NCI-H446 treated with DMSO at 0.1 percent for 48 hours (cell line): ENCODE measurements around the gene TRMT2A.

Experiments
- DNase-seq: peaks from one replicate; lab custom pipeline; 2025; lab: John Stamatoyannopoulos, UW

Gene TRMT2A

GRCh38 chr22:20106205-20106848 is 10.7 kb downstream of the TRMT2A start:
- no peak for DNase-seq

DNA sequence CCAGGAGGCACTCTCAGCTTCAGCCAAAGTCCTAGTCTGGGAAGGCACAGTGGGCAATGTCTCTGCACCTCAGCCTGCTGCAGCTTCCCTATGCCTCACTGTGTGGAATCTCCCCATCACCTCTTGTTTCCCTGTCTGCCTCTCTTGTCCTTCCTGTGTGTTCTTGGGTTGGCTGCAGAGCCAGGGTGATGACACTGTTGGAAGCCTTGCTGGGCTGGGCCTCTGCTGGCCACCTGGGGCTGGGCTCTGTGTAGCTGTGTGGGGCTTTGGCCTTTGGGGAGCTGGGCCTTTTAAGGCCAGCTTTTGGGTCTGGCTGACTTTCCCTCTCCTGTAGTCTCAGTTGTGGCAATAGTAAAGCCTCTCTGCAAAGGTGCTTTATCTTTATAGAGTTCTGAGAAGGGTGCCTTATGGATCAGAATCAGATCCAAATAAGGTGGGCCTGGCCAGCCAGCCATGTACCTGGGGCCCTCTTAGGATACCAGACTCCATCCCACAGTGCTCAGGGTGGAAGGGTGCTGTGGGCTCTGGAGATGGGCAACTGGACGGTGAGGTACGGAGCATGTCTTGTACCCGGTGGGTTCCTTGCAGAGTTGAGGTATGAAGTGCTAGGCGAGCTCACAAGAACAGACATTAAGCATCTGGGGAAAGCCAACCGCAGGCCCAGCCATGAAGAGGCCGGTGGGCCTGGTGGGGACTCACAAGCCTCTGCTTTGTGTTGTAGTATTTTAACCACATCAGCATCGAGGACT is 11.4 kb downstream of the TRMT2A start:
- no peak for DNase-seq

- DNase-seq = no peak
These were observed 14.7 kb downstream of the TRMT2A start for GRCh38 chr22:20102203-20102780.

DNA sequence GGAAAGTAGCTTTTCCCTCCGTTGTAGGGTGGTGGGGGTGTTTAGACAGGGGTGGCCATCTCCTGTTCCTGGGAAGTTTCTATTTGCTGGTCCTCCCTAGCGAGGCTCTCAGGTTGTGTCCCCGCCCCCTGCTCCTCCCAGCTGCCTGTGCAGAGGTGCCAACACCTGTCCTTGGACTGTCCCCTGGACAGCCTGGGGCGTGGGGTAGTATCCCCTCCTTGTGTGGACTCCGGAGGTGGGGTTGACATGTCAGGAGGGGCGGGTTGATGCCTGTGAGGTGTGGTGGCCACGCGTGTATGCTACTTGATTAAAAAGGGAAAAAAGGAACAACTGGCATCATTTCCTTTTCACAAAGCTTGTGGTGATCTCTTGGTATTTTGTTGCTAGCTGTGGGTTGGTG is 15.4 kb downstream of the TRMT2A start:
- DNase-seq = no peak

DNA sequence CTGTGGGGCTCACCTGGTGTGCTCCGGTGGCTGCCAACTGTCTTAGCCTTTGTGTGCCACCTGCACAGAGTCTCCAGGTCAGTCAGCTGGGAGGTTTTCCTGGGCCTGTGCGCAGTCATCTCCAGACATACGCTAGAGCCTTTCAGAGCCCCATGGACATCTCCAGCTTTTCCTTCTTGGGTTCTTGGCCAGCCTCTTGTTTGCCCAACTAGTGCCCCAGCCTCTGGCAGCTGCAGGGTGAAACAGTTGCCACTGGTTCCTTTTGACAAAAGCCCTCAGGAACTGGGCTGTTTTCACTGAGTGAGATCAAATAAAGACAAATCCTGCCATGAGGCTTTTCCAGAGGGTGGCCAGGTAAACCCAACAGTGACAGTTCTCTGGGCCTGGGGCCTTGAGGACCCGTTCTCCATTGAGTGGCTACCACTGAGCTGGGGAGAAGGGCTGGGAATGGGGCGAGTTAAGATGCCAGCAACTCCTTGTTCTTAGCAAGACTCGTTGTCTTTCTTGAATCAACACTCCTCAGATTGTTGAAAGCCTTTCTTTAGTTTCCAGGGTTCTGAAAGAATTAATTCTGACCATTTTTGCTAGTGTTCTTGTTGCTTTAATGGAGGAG is 17.8 kb downstream of the TRMT2A start:
- no peak for DNase-seq

GRCh38 chr22:20096574-20097420 is 20.2 kb downstream of the TRMT2A start:
- no peak for DNase-seq

DNA sequence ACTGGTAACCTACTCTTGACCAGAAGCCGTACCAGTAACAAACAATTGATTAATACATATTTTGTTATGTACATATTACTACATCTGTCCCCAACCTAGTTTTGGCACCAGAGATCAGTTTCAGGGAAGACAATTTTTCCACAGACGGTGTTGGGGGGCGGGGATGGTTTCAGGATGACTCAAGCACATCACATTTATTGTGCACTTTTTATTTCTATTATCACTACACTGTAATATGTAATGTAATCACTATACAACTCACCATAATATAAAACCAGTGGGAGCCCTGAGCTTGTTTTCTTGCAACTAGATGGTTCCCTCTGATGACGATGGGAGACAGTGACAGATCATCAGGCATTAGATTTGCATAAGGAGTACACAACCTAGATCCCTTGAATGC is 21.5 kb downstream of the TRMT2A start:
- no peak for DNase-seq

GRCh38 chr22:20094197-20094807 is 22.7 kb downstream of the TRMT2A start:
- DNase-seq = no peak

DNA sequence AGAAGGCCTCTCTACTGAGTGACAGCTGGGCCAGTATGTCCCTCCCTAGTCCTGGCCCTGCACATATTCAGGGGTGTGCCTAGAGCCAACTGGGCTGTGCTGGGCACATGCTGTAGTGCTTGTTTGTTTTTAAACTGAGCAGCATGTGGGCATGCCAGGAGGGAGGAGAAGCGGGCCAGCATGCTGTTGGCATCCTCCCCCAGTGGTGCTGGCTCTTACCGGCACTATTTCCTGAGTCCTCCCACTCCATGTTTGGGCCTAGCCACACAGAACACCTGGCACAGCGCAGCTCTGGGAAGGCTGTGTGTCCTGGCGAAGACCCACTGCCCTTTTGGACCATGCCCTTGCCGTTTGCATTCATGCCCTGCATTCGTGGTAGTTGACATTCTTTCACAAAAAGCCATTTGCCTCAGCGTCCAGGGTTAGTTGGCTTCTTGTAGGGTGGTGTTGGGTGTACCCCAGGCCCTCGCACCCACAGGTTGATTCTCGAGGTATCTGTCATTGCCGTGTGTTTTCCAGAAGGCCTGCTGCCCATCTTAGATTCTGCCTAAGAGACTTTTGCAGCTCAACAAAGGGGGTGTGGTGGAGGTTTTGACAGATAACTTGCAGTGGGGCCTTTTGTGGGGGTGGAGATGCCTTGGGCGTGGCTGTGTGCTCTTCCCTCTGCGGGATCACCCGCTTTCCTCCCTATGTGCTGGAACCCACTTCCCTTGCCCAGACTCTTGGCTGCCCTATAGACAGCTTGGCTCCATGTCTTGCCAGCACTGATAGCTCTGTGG is 23.4 kb downstream of the TRMT2A start:
- DNase-seq = no peak

DNA sequence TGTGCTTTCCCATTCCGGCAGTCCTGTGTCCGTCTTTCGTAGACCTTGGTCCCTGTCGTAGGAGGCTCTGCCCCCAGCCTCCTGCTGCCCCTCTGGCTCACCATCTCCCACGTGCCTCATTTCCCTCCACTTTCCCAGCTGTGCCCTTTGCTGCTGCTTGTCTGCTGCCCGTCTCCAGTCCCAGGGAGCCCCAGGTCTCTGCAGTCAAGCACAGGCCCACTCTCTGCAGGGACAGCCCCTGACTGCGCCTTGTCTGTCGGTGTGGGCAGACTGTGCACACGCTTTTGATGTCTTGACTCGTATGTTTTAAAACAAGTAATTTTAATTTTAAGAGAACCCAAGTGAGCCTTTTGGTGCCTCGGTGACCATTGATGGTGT is 24.6 kb downstream of the TRMT2A start:
- DNase-seq = no peak

DNA sequence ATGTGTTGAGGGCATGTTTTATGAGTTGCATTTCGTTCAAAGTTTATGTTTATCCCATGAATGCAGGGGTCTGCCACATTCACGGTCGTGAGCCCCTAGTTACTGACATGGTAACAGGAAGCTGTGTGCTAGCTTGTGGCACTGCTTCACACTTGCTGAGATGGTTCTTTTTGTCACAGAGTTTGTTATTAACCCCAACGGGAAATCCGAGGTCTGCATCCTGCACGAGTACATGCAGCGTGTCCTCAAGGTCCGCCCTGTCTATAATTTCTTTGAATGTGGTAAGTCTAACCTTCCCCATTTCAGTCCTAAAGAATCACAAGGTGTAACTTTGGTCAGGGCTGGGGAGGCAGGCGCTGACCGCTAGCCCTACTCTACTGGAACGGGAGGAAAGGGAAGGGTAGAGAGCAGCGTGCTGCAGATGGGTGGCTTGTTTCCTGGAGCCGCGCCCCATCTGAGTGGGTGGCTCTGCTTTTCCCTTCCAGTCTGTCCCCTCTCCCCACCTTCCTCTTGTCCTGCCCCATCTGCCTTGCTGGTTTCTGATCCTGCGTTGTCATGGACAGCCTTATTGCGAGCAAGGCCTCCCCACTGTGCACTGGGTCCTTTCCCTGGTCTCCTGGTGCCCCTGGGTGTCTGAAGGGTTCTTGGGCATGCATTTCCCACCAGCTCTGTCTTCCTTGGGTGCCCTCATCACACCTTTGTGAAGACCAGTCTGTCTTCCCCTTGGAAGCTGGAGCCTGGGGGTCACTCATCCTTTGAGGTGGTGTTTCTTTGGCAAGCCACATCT is 25.1 kb downstream of the TRMT2A start:
- no peak for DNase-seq

DNA sequence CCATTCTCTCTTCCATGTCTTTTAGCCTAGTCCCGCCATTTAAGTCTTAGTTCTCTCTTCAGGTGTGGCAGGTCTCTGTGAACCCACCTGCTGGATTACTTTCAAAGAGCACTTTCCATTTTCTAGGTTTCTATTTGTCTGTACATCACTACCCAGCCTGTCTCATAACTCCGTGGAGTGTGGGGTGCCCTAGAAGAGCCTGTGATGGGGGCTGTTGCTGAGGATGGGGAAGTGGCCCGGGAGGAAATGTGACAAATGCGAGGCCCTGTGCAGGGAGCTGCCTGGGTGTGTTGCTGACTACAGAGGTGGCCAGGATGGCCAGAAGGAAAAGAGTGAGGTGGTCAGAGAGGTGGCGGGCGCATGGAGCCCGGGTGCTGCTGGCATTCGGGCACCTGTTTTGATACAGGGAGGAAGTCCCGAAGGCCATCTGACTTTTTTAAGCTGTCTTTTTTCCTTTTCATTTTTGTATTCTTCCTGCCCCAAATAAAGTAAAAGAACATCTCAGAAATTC is 26.2 kb downstream of the TRMT2A start:
- no peak for DNase-seq

GRCh38 chr22:20089977-20090729 is 26.9 kb downstream of the TRMT2A start:
- DNase-seq = no peak

- no peak for DNase-seq
These were observed 27.6 kb downstream of the TRMT2A start for GRCh38 chr22:20089226-20089976.

- DNase-seq = no peak
These were observed 28.8 kb downstream of the TRMT2A start for GRCh38 chr22:20088263-20088648.

GRCh38 chr22:20087319-20088262 is 29.4 kb downstream of the TRMT2A start:
- no peak for DNase-seq

GRCh38 chr22:20086763-20087162 is 30.3 kb downstream of the TRMT2A start:
- no peak for DNase-seq
